Smooth muscle cell of the pulmonary artery (primary cell): Measurements from ENCODE around the gene CCDC63. TPM values are rescaled to one million over a fixed set of nuclear protein-coding genes. Genes with fewer than 3 reads are reported as not detected.

Experiments used
- total RNA-seq: library from RNA; depleted of rRNA; stranded (reverse); fragments of >200 nt; gene quantifications from 2 replicates; pipeline ENCODE4 v1.2.3, GENCODE V29; 2014

CCDC63 gene
- not detected in 2 replicates for total RNA-seq

DNA sequence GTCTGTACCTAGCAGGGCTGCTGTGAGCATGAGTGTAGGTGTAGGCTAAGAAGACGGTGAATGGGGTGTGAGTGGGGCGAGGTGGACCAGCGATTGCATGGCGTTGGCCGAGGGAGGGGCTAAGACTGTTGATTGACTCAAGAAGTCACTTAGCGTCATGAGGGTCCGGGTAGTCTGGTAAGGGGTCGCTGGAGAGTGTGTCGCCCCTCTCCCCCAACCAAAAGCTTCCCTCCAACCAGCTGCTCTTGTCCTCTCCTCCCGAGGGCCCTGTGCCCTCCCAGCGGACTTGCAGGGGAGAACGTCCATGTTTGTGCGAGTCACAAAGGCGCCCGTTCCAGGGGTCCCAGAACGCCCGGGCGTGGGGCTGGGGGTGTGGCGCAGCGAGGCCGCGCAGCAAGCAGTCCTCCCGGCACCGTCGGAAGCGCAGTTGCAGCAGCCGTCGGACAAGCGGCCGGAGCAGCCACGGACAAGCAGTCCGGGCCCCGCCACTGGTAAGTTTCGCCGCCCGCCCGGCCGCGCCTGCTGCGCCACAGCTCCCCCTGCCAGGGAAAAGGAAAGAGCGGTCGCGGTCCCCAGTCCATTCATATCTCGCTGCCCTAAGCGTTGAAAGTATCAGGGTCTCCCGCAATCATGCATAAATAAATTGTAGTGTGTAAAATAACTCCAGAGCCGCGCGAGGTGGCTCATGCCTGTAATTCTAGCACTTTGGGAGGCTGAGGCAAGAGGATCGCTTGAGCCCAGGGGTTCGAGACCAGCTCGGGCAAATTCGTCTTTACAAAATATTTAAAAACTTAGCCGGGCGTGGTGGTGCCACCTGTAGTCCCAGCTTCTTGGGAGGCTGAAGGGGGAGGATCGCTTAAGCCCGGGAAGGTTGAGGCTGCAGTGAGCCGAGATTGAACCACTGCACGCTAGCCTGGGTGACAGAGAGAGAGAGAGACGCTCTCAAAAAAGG is at the start of gene CCDC63:
Gene CCDC63, plus strand, starts transcription at position 373 of the 952 bp plus-strand sequence. CDS start 5,968 bp downstream, outside the sequence.

DNA sequence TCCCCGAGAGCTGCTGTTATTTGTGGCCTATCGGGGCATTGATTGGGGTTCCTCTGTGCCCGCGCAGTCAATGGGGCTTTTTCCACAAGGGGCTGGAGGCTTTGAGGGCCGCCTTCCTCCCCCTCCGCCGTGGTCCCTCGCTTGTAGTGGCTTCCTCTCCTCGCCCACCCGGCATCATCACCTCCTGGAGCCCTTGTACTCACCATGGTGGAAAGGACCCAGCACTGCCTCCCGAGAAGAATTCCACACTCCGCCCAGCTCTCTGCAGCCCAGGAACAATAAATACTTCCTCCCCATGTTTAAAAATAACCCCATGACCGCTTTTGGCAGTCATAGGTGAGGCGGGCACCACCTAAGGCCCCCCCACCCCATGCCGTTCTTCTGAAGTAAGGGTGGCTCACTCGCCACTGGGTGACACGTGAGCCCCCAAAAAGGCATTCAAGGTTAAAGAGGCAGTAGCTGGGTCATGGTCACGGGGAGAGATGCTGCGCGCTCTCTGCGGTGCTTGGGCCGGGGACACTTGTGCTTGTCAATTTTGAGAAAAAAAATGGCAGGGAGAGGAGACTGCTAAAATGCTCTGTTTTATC is 73.6 kb downstream of the CCDC63 start, which contains the start of gene MYL2:
Gene MYL2, minus strand, starts transcription at position 256 of the 587 bp plus-strand sequence. Its CDS starts 50 bp downstream, at position 206.

Other genes starting within 250 kb of the CCDC63 start
- 40.6 and 42.1 TPM in 2 replicates for gene TCTN1, start 232.9 kb upstream of the CCDC63 start, total RNA-seq
- 2.3 and 2.7 TPM in 2 replicates for gene HVCN1, start 157.9 kb upstream of the CCDC63 start, total RNA-seq
- gene PPP1CC, start 104.1 kb upstream of the CCDC63 start, total RNA-seq, result 47.4 and 70.4 TPM in 2 replicates
- gene MYL2, start 73.6 kb downstream of the CCDC63 start, total RNA-seq, result not detected in 2 replicates
- not detected in 2 replicates for gene CUX2, start 187.2 kb downstream of the CCDC63 start, total RNA-seq